Mucosa of rectum (tissue), 2 donors: ENCODE data around the gene MFAP5.

Experiments used
- H3K27ac ChIP-seq, 2 donors: one replicate each; pipeline ENCODE4 v1.7.0; 2013; ENCODE audit warnings: inconsistent platforms in 2 of 2, low read depth in 2 of 2, low read length in 2 of 2
- H3K27me3 ChIP-seq, 2 donors: one replicate each; pipeline ENCODE4 v1.7.0; 2013; ENCODE audit warnings: low read length in 2 of 2; ENCODE audit not compliant: control insufficient read depth in 2 of 2, insufficient read depth in 2 of 2
- H3K36me3 ChIP-seq, 2 donors: one replicate each; pipeline ENCODE4 v1.7.0; 2013; ENCODE audit warnings: low read length in 2 of 2; ENCODE audit not compliant: control insufficient read depth in 2 of 2, insufficient read depth in 2 of 2
- H3K4me1 ChIP-seq, 2 donors: one replicate each; pipeline ENCODE4 v1.7.0; 2013; ENCODE audit warnings: low read length in 2 of 2, mild to moderate bottlenecking in 1 of 2; ENCODE audit not compliant: control insufficient read depth in 2 of 2, insufficient read depth in 2 of 2
- H3K4me3 ChIP-seq, 2 donors: one replicate each; pipeline ENCODE4 v1.7.0; 2013; ENCODE audit warnings: low read length in 2 of 2
- H3K9ac ChIP-seq, 2 donors: one replicate each; pipeline ENCODE4 v1.7.0; 2013; ENCODE audit warnings: low read length in 2 of 2, low read depth in 1 of 2, mild to moderate bottlenecking in 1 of 2
- H3K9me3 ChIP-seq, 2 donors: one replicate each; pipeline ENCODE4 v1.7.0; 2013; ENCODE audit warnings: low read length in 2 of 2; ENCODE audit not compliant: control insufficient read depth in 2 of 2
- donor health status: healthy.
- donor health status: Normal muscosa, but diverticular disease.

MFAP5 gene

DNA sequence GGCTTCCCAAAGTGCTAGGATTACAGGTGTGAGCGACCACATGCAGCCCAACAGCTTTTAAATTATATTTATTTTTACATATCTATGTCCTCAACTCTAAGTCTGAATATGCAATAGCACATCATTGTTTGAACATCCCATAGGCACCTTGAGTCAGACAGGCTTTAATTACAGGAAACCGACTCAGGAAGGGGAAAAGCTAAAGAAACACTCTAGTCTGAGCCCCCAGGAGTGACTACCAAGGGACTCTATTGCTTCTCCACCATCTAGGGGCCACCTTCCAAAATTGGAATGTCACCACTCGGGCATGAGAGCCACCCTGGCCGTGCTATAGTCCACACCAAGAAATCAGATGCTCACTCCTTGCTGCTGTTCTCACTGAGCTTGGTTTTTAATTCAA is 14.0 kb upstream of the MFAP5 start:
- Histone ChIP-seq H3K27me3 (no peaks in the 10 kb centered on the region), H3K9me3 (no peaks in the 10 kb centered on the region), H3K36me3 (no peaks in the 10 kb centered on the region), H3K4me1 (no peaks in the 10 kb centered on the region), H3K27ac (no peak overlapping the region), H3K4me3 (no peak overlapping the region), H3K9ac (no peak overlapping the region)

DNA sequence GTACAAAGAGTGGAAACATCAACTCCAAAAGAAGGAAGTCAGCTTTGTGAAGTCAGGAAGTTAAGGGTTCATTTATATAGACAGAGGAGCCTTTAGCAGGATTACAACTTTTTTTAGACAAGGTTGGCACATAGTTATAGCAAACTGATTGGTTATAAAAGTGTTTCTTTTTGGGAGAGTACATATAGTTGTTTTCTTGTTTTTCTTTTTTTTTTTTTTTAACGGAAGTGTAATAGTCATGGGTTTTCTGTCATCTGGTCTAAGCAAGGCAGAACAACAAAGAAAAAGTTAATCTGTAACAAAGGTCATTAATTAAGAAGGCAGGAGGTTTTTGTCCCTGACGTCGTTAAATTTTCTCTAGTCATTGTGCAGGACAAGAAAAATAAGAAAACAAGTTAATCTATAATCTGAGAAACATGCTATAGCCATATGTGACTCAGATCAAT is 13.0 kb upstream of the MFAP5 start:
- no peak overlapping the region for H3K27ac ChIP-seq
- H3K4me1 ChIP-seq = no peaks in the 10 kb centered on the region
- no peaks in the 10 kb centered on the region for H3K27me3 ChIP-seq
- H3K9ac ChIP-seq = no peak overlapping the region
- no peak overlapping the region for H3K4me3 ChIP-seq
- H3K36me3 ChIP-seq = no peaks in the 10 kb centered on the region
- H3K9me3 ChIP-seq = no peaks in the 10 kb centered on the region

DNA sequence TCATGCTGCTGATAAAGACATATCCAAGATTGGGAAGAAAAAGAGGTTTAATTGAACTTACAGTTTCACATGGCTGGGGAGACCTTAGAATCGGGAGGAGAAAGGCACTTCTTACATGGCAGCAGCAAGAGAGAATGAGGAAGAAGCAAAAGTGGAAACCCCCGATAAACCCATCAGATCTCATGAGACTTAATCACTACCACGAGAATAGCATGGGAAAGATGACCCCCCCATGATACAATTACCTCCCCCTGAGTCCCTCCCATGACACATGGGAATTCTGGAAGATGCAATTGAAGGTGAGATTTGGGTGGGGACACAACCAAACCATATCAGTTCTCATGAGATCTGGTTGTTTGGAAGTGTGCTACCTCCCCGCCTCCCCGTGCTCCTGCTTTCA is 9.8 kb upstream of the MFAP5 start:
- no peaks in the 10 kb centered on the region for H3K27me3 ChIP-seq
- no peaks in the 10 kb centered on the region for H3K36me3 ChIP-seq

DNA sequence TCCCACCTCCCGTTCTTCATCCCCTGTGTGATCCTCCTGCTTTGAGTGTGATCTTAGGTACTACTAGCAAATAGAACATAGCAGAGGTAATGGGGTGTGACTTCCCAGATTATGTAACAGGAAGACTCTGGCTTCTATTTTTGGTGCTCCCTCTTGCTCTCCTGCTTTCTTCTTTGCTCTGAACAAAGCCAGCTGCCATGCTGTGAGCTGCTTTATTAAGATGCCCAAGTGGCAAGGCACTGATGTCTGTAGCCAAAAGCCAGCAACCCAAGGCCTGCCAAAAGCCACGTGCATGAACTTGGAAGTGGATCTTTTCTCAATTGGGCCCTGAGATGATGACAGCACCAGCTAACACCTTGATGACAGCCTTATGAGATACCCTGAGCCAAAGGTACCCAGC is 5.8 kb upstream of the MFAP5 start:
- H3K36me3 ChIP-seq = no peaks in the 10 kb centered on the region
- no peak overlapping the region for H3K27ac ChIP-seq
- no peak overlapping the region for H3K9ac ChIP-seq
- H3K4me1 ChIP-seq = no peaks in the 10 kb centered on the region
- H3K27me3 ChIP-seq = no peaks in the 10 kb centered on the region
- H3K9me3 ChIP-seq = no peaks in the 10 kb centered on the region
- no peak overlapping the region for H3K4me3 ChIP-seq

More for the DNA sequence above, 9.8 kb upstream of the MFAP5 start:
- Histone ChIP-seq H3K9me3 (no peaks in the 10 kb centered on the region), H3K4me3 (no peak overlapping the region), H3K4me1 (no peaks in the 10 kb centered on the region), H3K27ac (no peak overlapping the region), H3K9ac (no peak overlapping the region)

DNA sequence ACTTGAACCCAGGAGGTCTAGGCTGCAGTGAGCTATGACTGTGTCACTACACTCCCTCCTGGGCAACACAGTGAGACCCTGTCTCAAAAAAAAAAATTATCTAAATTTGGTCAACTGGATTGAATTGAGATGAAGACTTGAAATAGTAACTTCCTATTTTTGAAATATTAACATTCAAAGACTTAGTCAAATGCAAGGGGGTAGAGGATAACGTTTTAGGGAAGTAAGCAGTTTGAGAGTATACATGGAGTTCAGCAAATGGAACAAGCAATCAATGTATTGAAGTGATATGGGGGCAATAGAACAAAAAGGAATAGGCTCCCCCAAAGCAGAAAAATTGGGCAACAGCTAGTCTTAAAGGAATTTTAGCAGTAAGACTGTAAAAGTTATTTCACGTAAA is 4.6 kb upstream of the MFAP5 start:
- H3K4me3 ChIP-seq = no peak overlapping the region
- no peak overlapping the region for H3K9ac ChIP-seq
- no peaks in the 10 kb centered on the region for H3K4me1 ChIP-seq
- no peak overlapping the region for H3K27ac ChIP-seq
- H3K27me3 ChIP-seq = peaks cover 0 to 3% of the 10 kb centered on the region in 2 donors
- no peaks in the 10 kb centered on the region for H3K9me3 ChIP-seq
- H3K36me3 ChIP-seq = no peaks in the 10 kb centered on the region

DNA sequence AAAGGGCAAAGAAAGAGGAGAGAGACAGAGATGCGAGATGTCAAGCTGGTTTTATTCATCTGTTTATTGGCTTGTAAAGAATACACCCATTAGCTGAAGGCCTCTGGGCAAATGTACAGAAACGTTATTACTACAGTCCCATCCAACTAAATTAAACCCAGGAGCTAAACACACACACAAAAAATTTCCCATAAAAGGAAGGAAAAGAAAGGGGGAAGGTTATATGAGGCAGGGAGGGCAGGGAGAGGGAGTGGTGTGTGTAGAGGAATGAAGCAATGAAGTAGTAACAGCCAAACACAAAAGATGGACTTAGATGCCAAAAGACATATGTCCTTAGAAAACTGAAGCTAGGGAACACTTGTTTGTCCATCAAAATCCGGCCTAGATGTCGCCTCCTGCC is 3.1 kb upstream of the MFAP5 start:
- no peak overlapping the region for H3K9ac ChIP-seq
- no peaks in the 10 kb centered on the region for H3K4me1 ChIP-seq
- peaks cover 0 to 3% of the 10 kb centered on the region in 2 donors for H3K27me3 ChIP-seq
- H3K27ac ChIP-seq = peak overlapping the region in 1 of 2 donors; percentile 22
- H3K4me3 ChIP-seq = no peak overlapping the region
- no peaks in the 10 kb centered on the region for H3K9me3 ChIP-seq
- no peaks in the 10 kb centered on the region for H3K36me3 ChIP-seq

DNA sequence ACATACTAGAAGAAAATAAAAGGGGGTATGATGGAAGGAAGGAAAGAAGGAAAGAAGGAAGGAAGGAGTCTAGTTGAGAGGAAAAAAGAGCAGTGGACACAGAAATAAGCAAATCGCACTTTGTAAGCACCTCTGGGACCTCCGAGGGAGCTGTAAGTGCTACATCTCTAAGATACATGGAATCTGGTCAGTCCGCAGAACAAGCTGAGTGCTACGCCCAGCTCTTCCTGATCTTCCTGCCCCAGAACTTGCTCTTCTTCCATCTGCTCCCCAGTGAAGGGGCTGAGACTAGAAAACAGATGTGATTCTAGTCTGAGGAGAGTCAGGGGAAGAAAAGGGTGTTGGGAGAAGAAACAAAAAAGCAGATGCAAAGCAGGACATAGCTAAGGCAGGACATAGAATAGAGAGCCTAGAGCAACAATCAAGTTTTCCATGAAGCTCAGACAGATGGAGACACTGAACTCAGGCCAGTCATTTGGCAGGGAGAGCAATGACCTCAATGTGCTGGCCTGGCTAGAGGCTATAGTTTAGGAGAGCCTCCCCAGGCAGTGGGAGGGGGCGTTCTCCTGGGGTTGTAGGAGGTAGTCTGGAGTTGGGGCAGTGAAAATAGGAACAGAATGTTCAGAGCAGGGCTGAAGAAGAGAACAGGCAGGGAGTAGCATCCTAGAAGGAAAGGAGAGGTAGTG is 1.7 kb upstream of the MFAP5 start:
- Histone ChIP-seq H3K4me1 (no peaks in the 10 kb centered on the region), H3K9me3 (no peaks in the 10 kb centered on the region), H3K27ac (peak overlapping the region in 1 of 2 donors; percentile 44), H3K9ac (no peak overlapping the region), H3K4me3 (no peak overlapping the region), H3K36me3 (no peaks in the 10 kb centered on the region), H3K27me3 (peaks cover 0 to 3% of the 10 kb centered on the region in 2 donors)

DNA sequence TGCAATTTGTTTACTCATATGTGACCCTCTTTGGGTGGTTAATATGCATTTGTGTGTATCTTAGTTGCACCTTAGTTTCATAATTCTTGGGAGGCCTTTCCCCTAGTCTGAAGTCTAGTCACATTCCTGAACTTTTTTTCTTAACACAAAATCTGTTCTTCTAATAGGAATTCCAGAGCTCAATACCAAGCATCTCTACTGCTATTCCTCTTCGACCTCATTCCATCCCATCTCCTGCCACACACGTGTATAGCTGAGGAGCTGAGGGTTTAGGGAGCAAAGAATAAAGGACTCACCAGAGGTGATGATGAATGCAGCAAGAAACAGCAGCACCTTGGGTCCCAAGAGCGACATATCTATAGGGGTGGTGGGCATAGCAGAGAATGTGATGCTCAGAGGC is 875 bp downstream of the MFAP5 start:
- peaks cover 0 to 3% of the 10 kb centered on the region in 2 donors for H3K27me3 ChIP-seq
- peak overlapping the region in 1 of 2 donors; percentile 25 for H3K27ac ChIP-seq
- peak overlapping the region in 1 of 2 donors; percentile 5 for H3K4me3 ChIP-seq
- H3K36me3 ChIP-seq = no peaks in the 10 kb centered on the region
- H3K9me3 ChIP-seq = no peaks in the 10 kb centered on the region
- no peaks in the 10 kb centered on the region for H3K4me1 ChIP-seq
- no peak overlapping the region for H3K9ac ChIP-seq

DNA sequence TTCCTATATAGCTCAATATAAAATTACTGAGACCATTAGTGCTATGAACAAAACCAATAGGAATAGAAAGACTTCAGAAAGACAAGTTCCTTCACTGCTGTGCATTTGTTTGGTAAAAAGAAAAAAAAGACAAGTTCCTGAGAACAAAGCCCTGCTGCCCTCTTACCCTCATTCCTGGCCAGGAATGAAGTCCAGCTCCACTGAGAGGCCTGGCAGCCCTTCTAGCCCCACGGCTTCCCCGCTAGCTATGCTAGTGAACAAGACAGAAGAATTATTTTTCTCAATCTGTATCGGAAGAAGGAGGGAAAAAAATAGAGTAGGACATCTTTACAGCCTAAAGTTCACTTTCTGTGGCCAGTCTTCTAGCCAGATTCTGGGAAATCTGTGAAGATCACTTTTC is 1.6 kb downstream of the MFAP5 start:
- H3K36me3 ChIP-seq = no peaks in the 10 kb centered on the region
- no peaks in the 10 kb centered on the region for H3K4me1 ChIP-seq
- no peak overlapping the region for H3K27ac ChIP-seq
- H3K4me3 ChIP-seq = no peak overlapping the region
- H3K27me3 ChIP-seq = peaks cover 0 to 3% of the 10 kb centered on the region in 2 donors
- H3K9ac ChIP-seq = no peak overlapping the region
- H3K9me3 ChIP-seq = no peaks in the 10 kb centered on the region

DNA sequence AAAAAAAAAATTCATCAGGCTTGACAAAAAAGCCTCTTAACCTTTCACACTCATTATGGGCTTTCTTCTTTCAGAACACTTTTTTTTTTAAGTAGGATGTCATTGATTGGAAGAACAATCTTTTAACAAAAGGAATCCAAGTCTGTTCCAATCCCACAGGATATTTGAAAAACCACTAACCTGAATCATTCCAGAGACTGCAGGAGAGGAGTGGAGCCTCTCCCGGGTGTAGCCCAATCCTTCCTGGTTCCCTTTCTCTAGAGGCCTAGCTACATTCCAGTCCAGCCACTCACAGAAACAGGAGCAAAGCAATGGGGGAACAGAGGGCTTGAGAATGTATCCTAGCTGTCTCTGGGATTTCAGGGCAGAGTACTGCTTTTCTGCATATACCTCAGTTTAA is 4.3 kb downstream of the MFAP5 start:
- Histone ChIP-seq H3K36me3 (no peaks in the 10 kb centered on the region), H3K4me1 (no peaks in the 10 kb centered on the region), H3K27me3 (peaks cover 0 to 3% of the 10 kb centered on the region in 2 donors), H3K27ac (no peak overlapping the region), H3K9ac (no peak overlapping the region), H3K9me3 (no peaks in the 10 kb centered on the region), H3K4me3 (no peak overlapping the region)
